ENCODE data around the gene REELD1. TPM values are rescaled to one million over a fixed set of nuclear protein-coding genes. Genes with fewer than 3 reads are reported as not detected.

The REELD1 gene
- total and polyA plus RNA-seq, 9 of the 15 experiments (the other 6 are each of a cell fraction or from before 2014, with no cell fraction given): not detected

GRCh38 chr4:146175541-146176453 lies 38.5 kb upstream of the REELD1 start, which contains the start of gene LSM6 (continued):
- TF ChIP-seq CREB3L1 (IDR thresholded peaks at IDR 0.05; ENCODE audit: borderline replicate concordance, low read depth): 0 out of 2 replicates have a peak, but pooled peaks have one; percentile 28
- no peak for TF ChIP-seq PHB2 (IDR thresholded peaks at IDR 0.05; ENCODE audit: low read depth)
- TF ChIP-seq SLC30A9 (CRISPR knock-in tag; IDR thresholded peaks at IDR 0.05): no peak
- TF ChIP-seq PRDM10 (IDR thresholded peaks at IDR 0.05; ENCODE audit: partially characterized antibody): no peak
- TF ChIP-seq CREM (IDR thresholded peaks at IDR 0.05; ENCODE audit: low read depth): peak; percentile 38; the same call in 1 of the 2 replicates
- TF ChIP-seq NR4A1 (CRISPR knock-in tag; IDR thresholded peaks at IDR 0.05): no peak
- TF ChIP-seq NR4A1 (tag; IDR thresholded peaks at IDR 0.05): no peak
- no peak for TF ChIP-seq DIDO1 (tag; IDR thresholded peaks at IDR 0.05; ENCODE audit: low read depth)
- TF ChIP-seq GMEB1 (CRISPR knock-in tag; IDR thresholded peaks at IDR 0.05): no peak
- TF ChIP-seq TRIM25 (IDR thresholded peaks at IDR 0.05; ENCODE audit: borderline replicate concordance): no peak
- no peak for TF ChIP-seq MXD1 (CRISPR knock-in tag; IDR thresholded peaks at IDR 0.05; ENCODE audit: borderline replicate concordance, poor library complexity, severe bottlenecking)
- no peak for TF ChIP-seq ZNF143 (CRISPR knock-in tag; IDR thresholded peaks at IDR 0.05)
- TF ChIP-seq CHCHD3 (CRISPR knock-in tag; IDR thresholded peaks at IDR 0.05): no peak
- peak; percentile 45; the same call in 1 of the 2 replicates for TF ChIP-seq L3MBTL2 (IDR thresholded peaks at IDR 0.05)
- no peak for TF ChIP-seq DLX4 (CRISPR knock-in tag; IDR thresholded peaks at IDR 0.05)
- no peak for TF ChIP-seq GATAD2B (IDR thresholded peaks at IDR 0.05; ENCODE audit: borderline replicate concordance)
- TF ChIP-seq PCBP2 (IDR thresholded peaks at IDR 0.05; ENCODE audit: low read depth, low read length, poor library complexity, severe bottlenecking): no peak

Data from K562 (cell line).